Frontal cortex (tissue), 1 donor: ENCODE measurements around the gene RSPH4A. TPM values are rescaled to one million over a fixed set of nuclear protein-coding genes. Genes with fewer than 3 reads are reported as not detected.

Experiments used
- total RNA-seq: library from RNA; depleted of rRNA; stranded (reverse); fragments of >200 nt; gene quantifications from one replicate; pipeline ENCODE4 v1.2.3, GENCODE V29; 2014

The RSPH4A gene
- total RNA-seq, 1 donor from 2014 or later = 1.6 TPM

Other genes with a start within 250 kb of the RSPH4A start
- 20.4 TPM for gene DSE, start 245.5 kb upstream of the RSPH4A start, total RNA-seq
- 4.5 TPM for gene CALHM6, start 155.1 kb upstream of the RSPH4A start, total RNA-seq
- 0.41 TPM for gene CALHM5, start 104.8 kb upstream of the RSPH4A start, total RNA-seq
- gene TRAPPC3L, start 70.8 kb upstream of the RSPH4A start, total RNA-seq = under 0.01 TPM
- gene CALHM4, start 62.7 kb upstream of the RSPH4A start, total RNA-seq = not detected
- 26.5 TPM for gene RWDD1, start 45.0 kb upstream of the RSPH4A start, total RNA-seq
- 46.9 TPM for gene ZUP1, start 52.3 kb downstream of the RSPH4A start, total RNA-seq
- 52.6 TPM for gene KPNA5, start 64.7 kb downstream of the RSPH4A start, total RNA-seq
- 1.2 TPM for gene FAM162B, start 149.2 kb downstream of the RSPH4A start, total RNA-seq
- not detected for gene GPRC6A, start 212.6 kb downstream of the RSPH4A start, total RNA-seq